Omental fat pad (tissue), 4 donors: ENCODE measurements around the gene MYOCOS. TPM values are rescaled to one million over a fixed set of nuclear protein-coding genes. Genes with fewer than 3 reads are reported as not detected.

Experiments
- ATAC-seq: fragments of 150-250 bp; one replicate; pipeline ENCODE4 v1.9.1; 2016; ENCODE audit warnings: mild to moderate bottlenecking, moderate library complexity; ENCODE audit not compliant: low FRiP score
- DNase-seq: peaks from one replicate; pipeline ENCODE4 v3.0.0-alpha.2; 2019; ENCODE audit warnings: low spot score
- CTCF ChIP-seq, 3 donors: fragments of 450-650 bp; IDR thresholded peaks; one replicate each; pipeline ENCODE4 v1.5.1; 2016 to 2017; ENCODE audit warnings: antibody characterized with exemption in 3 of 3, mild to moderate bottlenecking in 3 of 3, moderate library complexity in 2 of 3
- total RNA-seq, 4 donors: library from RNA; depleted of rRNA; stranded (reverse); fragments of >200 nt; gene quantifications; one replicate each; pipeline ENCODE4 v1.1.0, GENCODE V29; 2016

MYOCOS gene
- total RNA-seq, 4 donors from 2014 or later = not detected

GRCh38 chr1:171625225-171625624 lies 3.2 kb downstream of the MYOCOS start:
- no peak for TF ChIP-seq CTCF (IDR thresholded peaks at IDR 0.05)
- ATAC-seq (no peak), DNase-seq (no peak)

- TF ChIP-seq CTCF (IDR thresholded peaks at IDR 0.05) = no peak
- DNase-seq = no peak
- ATAC-seq = no peak
Observed at GRCh38 chr1:171627020-171627419, 5.0 kb downstream of the MYOCOS start.

- DNase-seq (no peak), ATAC-seq (no peak)
- no peak for TF ChIP-seq CTCF (IDR thresholded peaks at IDR 0.05)
Observed at GRCh38 chr1:171628225-171628624, 6.2 kb downstream of the MYOCOS start.

GRCh38 chr1:171635661-171636060 lies 13.6 kb downstream of the MYOCOS start:
- no peak for TF ChIP-seq CTCF (IDR thresholded peaks at IDR 0.05)
- no peak for ATAC-seq
- no peak for DNase-seq

GRCh38 chr1:171636141-171636540 lies 14.1 kb downstream of the MYOCOS start:
- DNase-seq = no peak
- no peak for ATAC-seq
- TF ChIP-seq CTCF (IDR thresholded peaks at IDR 0.05) = no peak

- TF ChIP-seq CTCF (IDR thresholded peaks at IDR 0.05) = no peak
- no peak for ATAC-seq
Observed at GRCh38 chr1:171637928-171638576, 16.0 kb downstream of the MYOCOS start.

GRCh38 chr1:171640225-171640624 lies 18.2 kb downstream of the MYOCOS start:
- ATAC-seq = no peak
- TF ChIP-seq CTCF (IDR thresholded peaks at IDR 0.05) = no peak
- no peak for DNase-seq

More at GRCh38 chr1:171637928-171638576, 16.0 kb downstream of the MYOCOS start:
- no peak for DNase-seq
